GM21515 (cell line): Measurements from ENCODE around the gene RPA1.
"Not testable (repeated sequence)": the region's sequence is repeated elsewhere in the genome, so short reads cannot be mapped to it uniquely, and the experiment has no call there.

Experiments used
- ATAC-seq: cut with Tn5 transposase; IDR thresholded peaks from one replicate; pipeline ENCODE4 v1.9.1; 2021; ENCODE audit not compliant: unreplicated experiment

Gene RPA1

DNA sequence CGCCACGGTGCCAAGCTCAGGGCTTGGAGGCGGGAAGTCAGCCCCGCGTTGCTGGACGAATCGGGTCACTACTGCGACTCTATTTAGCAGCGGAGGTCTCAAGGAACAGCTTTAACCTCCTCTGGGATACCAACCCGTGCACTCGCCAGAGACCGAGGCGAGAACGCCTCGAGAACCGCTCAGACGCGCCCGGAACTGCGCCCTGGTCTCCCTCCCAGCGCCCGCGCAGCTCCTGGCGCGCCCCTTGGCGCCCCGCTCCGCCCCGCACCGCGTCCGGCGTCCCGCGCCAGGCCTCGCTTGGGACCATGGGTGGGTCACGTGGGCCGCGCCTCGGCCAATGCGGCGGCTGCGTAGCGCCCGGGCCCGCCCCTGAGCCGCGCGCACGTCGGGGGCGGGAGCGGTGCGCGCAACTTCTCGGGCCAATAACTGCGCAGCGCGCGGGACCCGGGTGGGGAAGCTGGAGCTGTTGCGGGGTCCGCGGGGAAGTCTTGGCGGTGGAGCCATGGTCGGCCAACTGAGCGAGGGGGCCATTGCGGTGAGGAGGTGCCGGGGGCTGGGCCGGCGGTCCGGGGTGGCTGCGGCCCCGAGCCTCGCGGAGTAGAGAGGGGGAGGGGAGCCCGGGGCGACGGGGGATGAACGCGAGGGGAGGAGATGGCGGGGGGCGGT lies at the start of gene RPA1, which contains the start of gene SMYD4:
RPA1 (plus strand) TSS at position 414 of the 666 bp plus-strand sequence; CDS start at position 503, 89 bp downstream.
SMYD4 (minus strand) TSS at position 311 of the 666 bp plus-strand sequence. CDS start 1,908 bp downstream, outside the sequence.
- peak; percentile 78 for ATAC-seq

GRCh38 chr17:1782171-1782567 lies 47.6 kb upstream of the RPA1 start:
- ATAC-seq: no peak

GRCh38 chr17:1783271-1783670 lies 46.5 kb upstream of the RPA1 start:
- ATAC-seq: no peak

GRCh38 chr17:1783834-1784611 lies 45.8 kb upstream of the RPA1 start:
- no peak for ATAC-seq

DNA sequence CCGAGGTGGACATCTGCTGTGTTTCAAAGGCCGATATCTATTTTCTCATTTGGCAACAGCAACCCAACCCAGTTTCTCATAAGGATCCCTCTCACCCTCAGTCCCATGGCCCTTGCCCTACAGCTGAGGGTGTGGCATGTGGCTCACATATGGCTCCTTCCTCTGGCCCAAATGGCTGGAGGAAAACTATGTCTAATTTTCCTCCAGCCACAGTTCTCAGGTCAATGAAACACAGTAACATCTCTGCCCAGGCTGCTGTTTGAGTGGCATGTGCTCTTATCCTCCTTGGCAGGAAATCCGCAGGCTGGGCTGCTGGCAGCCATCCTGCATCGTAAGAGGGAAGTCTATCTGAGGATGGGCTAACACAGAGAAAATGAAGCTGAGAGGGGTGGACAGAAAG lies 43.9 kb upstream of the RPA1 start:
- ATAC-seq: no peak

DNA sequence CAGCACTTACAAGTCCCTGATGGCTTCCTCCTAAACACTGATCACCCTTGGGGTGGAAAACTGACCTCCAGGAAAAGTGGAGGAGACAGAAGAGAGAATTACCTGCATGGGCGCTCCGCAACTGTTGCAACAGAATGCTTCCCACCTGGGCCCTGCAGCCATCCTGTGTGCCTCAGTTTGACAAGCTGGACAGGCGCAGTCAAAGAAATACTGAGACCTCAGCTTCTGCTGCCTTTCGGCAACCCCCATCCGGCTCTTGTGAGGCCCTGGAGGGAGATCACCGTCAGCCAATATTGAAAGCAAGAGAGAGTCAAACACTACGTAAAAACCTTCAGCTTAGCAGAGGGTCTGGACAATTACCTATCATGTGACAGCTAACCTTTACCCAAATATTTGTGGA lies 43.1 kb upstream of the RPA1 start:
- ATAC-seq: no peak

DNA sequence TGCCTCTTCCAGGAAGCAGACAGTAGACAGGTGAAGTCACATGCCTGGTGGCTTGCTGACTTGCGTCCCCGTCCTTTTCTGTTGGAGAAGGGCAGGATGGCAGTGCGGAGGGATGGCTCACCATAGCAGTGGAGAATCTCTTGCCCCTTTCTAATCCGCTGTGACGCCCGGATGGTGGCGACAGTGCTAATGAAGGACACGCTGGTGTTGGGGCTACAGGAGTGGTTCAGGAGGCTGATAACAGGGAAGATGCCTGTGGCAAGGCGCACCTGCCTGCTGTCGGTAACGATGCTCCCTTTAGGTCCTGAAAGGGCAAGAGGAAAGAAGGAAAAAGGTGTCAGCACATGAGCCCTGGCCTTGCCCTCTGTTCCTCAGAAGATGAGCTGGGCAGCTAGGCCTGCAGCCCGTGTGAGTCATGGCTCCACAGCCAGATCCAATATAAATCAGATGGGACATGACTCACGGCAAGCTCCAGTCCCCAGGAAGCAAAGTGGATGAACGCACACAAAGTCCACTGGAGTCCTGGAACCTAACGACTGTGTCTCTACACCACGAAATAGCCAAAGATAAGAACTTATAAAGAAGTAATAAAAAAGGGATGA lies 42.4 kb upstream of the RPA1 start:
- no peak for ATAC-seq

DNA sequence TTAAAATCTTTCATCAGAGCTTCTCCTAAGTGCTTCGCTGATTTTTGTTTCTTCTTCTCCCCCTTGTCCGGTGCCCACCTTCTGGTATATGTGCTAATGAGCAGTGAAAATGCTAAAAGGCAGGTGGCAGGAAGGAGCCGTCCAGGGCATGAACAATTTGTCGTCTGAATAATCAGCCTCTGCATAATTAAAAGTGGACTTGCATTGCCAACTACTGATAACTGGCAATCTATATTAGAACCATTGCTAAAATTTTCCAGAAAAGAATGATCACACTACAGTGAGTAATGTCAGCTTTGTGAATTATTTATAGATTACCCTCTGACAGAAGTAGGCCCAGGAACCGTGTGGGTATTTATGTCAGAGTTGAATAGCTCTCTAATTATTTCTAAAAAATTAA lies 39.9 kb upstream of the RPA1 start:
- no peak for ATAC-seq

DNA sequence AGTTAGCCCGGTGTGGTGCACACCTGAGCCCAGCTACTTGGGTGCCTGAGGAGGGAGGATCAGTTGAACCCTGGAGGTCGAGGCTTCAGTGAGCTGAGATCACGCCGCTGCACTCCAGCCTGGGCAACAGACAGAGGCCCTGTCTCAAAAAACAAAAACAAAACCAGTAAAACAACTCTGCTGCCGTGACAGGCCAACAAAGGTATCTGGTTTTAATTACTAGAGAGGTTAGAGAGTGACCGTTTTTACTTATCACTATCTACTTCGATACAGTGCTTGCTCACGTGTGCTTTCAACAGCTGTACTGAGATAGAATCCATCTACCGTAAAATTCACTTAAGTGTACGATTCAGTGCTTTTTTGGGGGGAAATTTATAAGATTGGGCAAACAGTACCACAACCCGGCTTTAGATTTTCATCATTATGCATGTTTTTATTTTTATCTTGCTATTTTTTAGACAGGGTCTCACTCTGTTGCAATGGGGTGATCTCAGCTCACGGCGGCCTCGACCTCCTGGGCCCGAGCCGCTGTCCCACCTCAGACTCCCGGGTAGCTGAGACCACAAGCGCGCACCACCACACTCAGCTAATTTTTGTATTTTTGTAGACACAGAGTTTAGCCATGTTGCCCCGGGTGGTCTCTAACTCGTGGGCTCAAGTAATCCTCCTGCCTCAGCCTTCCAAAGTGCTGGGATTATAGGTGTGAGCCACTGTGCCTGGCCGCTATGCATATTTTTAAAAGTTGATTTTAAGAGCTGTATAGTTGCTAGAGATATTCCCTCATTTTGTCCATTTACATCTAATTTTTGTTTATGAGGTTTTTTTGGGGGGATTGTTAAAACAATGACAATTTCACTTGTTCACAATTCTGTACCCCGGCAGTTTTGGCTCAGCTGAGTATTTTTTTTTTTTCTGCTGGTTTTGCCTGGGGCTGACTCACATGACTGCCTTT lies 37.0 kb upstream of the RPA1 start:
- ATAC-seq: no peak

- ATAC-seq: no peak
Measured at GRCh38 chr17:1793447-1793806, 36.4 kb upstream of the RPA1 start.

DNA sequence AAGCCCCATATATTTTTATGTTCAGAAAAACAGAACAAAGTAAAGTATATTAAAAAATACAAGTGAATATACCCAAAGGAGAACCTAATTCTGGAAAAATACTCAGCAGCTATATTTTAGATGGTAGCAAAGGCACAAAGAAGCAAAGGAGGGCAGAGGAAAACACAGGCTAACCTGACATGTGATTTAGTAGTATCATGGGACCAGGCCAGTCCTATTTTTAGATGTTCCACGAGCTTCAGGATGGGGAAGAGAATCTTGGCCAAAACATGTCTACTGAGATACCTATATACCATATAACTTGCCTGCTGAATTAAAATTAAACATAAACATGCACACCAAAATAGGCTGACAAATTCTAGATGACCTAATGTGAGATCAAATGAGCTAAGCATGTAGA lies 33.0 kb upstream of the RPA1 start:
- ATAC-seq: no peak

DNA sequence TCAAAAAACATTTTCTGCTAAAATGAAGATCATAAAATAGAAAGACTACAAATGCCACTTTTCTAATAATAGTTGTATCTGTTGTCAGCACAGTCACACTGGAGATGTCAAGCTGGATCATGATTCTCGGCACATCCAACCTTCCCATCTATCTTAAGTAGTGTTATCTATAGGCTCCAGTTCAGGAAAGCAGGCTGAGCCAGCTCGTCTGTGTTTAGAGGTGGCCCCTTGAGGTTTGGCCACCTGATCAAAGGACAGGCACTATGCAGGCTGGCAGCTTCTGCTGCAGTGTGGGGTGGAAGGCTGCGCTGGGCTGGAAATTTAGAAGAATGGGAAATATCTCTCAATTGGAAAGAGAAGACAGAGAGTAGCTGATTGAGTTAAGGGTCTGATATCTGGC lies 32.5 kb upstream of the RPA1 start:
- no peak for ATAC-seq

DNA sequence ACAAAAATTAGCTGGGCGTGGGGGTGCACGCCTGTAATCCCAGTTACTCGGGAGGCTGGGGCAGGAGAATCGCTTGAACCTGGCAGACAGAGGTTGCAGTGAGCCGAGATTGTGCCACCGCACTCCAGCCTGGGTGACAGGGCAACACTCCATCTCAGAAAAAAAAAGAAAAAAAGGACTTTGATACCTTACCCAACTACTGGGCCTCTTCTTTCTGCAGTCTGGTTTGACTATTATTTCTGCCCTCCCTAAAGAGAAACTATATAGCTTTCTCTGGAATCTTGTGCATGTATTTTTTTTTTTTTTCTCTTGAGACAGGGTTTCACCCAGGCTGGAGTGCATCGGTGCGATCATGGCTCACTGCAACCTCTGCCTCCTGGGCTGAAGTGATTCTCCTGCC lies 32.0 kb upstream of the RPA1 start:
- not testable (repeated sequence) for ATAC-seq

DNA sequence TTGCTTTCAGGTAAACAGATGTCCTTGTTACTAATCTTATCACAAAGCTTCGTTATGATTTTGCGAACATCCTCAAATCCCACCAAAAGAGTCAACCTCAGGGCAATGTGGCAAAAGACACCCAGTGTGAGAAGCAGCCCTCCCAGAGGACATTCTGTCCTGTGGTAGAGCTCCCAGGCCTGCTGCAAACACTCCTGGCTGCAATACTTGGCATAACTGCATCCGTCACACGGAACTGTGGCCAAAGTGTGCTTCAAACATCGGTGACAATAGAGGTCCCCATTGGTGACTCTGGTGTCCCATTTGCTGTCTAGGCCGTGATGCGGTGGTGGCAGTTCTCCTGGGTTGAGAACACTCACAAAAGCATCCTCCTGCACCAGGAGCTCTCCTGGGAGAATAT lies 29.6 kb upstream of the RPA1 start:
- no peak for ATAC-seq

DNA sequence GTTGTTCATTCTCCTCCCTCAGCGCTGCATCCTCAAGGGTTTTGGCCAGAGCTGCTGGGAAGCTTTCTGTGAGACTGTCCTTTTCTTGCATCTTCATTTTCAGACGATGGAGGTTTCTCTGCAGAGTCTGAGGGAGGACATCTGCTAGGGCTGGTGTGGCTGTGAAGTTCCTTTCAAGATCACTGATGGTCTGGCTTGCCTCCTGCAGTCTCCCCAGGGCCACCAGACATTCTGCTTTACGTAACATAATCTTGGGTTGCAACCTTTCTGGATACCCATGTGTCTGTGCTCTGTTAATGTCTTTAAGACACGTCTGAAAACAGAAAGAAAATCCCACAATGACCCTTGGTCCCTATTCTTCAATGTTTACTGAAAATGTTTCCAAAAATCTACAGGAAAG lies 29.1 kb upstream of the RPA1 start:
- ATAC-seq: no peak

- no peak for ATAC-seq
Measured at GRCh38 chr17:1802429-1802828, 27.4 kb upstream of the RPA1 start.

- no peak for ATAC-seq
Measured at GRCh38 chr17:1803280-1803679, 26.5 kb upstream of the RPA1 start.

- no peak for ATAC-seq
Measured at GRCh38 chr17:1807890-1808289, 21.9 kb upstream of the RPA1 start.

GRCh38 chr17:1808644-1809043 lies 21.2 kb upstream of the RPA1 start:
- ATAC-seq: no peak

DNA sequence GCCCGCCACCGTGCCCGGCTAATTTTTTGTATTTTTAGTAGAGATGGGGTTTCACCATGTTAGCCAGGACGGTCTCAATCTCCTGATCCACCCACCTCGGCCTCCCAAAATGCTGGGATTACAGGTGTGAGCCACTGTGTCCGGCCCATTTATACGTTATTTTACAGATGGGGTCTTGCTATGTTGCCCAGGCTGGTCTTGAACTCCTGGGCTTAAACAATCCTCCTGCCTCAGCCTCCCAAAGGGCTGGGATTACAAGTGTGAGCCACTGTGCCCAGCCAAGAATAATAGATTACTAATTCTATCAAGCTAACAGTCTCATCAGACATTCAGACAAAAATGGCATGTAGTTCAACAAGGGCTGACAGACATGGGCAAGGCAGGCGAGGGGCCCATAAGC lies 20.0 kb upstream of the RPA1 start:
- not testable (repeated sequence) for ATAC-seq
